Right lobe of liver (tissue), 6 donors: ENCODE data around the gene TMEM54. TPM values are rescaled to one million over a fixed set of nuclear protein-coding genes. Genes with fewer than 3 reads are reported as not detected.
A peak's percentile ranks its signal among the peaks of the same experiment; 100 is the strongest.

Experiments
- ATAC-seq, 4 donors: fragments of 200-7000 bp; cut with Tn5 transposase; one replicate each; pipeline ENCODE4 v1.9.1; 2020; ENCODE audit warnings: mild to moderate bottlenecking in 4 of 4, moderate library complexity in 4 of 4
- DNase-seq, 3 donors: peaks; one replicate each; pipeline ENCODE4 v3.0.0-alpha.2; 2020
- H3K27ac ChIP-seq, 3 donors: fragments of 200-600 bp; one replicate each; pipeline ENCODE4 v1.8.0; 2022
- H3K27me3 ChIP-seq, 2 donors: fragments of 200-600 bp; one replicate each; pipeline ENCODE4 v1.8.0; 2022
- H3K36me3 ChIP-seq, 4 donors: fragments of 200-600 bp; sonication (generic) in 1 of 4; one replicate each; pipeline versions ENCODE4 v1.5.1 to v1.8.0; 2017 to 2022; ENCODE audit warnings: control low read depth in 1 of 4
- H3K4me1 ChIP-seq, 4 donors: fragments of 200-600 bp; sonication (generic) in 1 of 4; one replicate each; pipeline versions ENCODE4 v1.5.1 to v1.8.0; 2017 to 2022; ENCODE audit warnings: control low read depth in 1 of 4
- H3K4me3 ChIP-seq, 3 donors: fragments of 200-600 bp; one replicate each; pipeline ENCODE4 v1.8.0; 2022
- H3K9me3 ChIP-seq, 4 donors: fragments of 200-600 bp; sonication (generic) in 1 of 4; one replicate each; pipeline versions ENCODE4 v1.5.1 to v1.8.0; 2017 to 2022; ENCODE audit warnings: control low read depth in 1 of 4
- CTCF ChIP-seq, 4 donors: fragments of 200-600 bp in 3 of 4; fragments of 450-650 bp in 1 of 4; IDR thresholded peaks; one replicate each; pipeline versions ENCODE4 v1.5.1 to v1.8.0; 2016 to 2022; ENCODE audit warnings: antibody characterized with exemption in 4 of 4, mild to moderate bottlenecking in 2 of 4
- POLR2A ChIP-seq: fragments of 450-650 bp; IDR thresholded peaks from one replicate; pipeline ENCODE4 v1.6.1; 2017; ENCODE audit warnings: antibody characterized with exemption, mild to moderate bottlenecking
- WGBS: methylation state at CpG from one replicate; pipeline ENCODE4 v1.1.6; 2018; ENCODE audit warnings: low coverage, low lambda C conversion rate; ENCODE audit not compliant: insufficient coverage; ENCODE audit errors: missing lambda C conversion rate; 5-methylcytosine and 5-hydroxymethylcytosine counted together
- intact Hi-C, 2 donors: fragments of 100-400 bp; cut with DNase I; formaldehyde crosslinking; loops; one replicate each; pipeline versions ENCODE4 v1.11.2 to v1.14.1; 2022
- total RNA-seq, 6 experiments: library from RNA; depleted of rRNA in 2 of 6; stranded (reverse); fragments of >200 nt in 2 of 6; fragmentation: NEBNext Ultra II Directional in 3 of 6; extraction: Animal tissue kit (Norgen Biotek cat#: 25700) in 3 of 6; gene quantifications; one replicate each; pipeline versions ENCODE4 v1.1.0 to v1.2.4, GENCODE V29; 2016 to 2023
- donor health status: DM: no; HTN: yes; CAD: no.
- donor health status: DM: no; HTN: no; CAD: no.
- donor health status: DM: no; HTN: no; CAD: no.
- donor health status: DM: no; HTN: yes; CAD: no.
- donor health status: DM: no; HTN: yes; CAD: no.

TMEM54 gene
- total RNA-seq, 6 experiments from 2014 or later, result 3.9 to 14.4 (median 9.0) TPM

GRCh38 chr1:32863218-32863880, 37.8 kb downstream of the TMEM54 start:
- Histone ChIP-seq H3K27me3 (no peaks in the 10 kb centered on the region), H3K27ac (peak overlapping the region in 1 of 3 donors; percentile 97), H3K4me3 (no peak overlapping the region), H3K36me3 (peaks cover 0 to 2% (median 0%) of the 10 kb centered on the region in 4 donors), H3K4me1 (peaks cover 0 to 24% (median 5%) of the 10 kb centered on the region in 4 donors), H3K9me3 (no peaks in the 10 kb centered on the region)
- 100% methylated on average over 2 of the region's 4 CpGs for WGBS
- DNase-seq (no peak), ATAC-seq (no peak)
- TF ChIP-seq POLR2A, result no peak
- TF ChIP-seq CTCF (IDR thresholded peaks at IDR 0.05), result no peak
- intact Hi-C loops, result no loop called here

GRCh38 chr1:32861904-32862695, 39.1 kb downstream of the TMEM54 start:
- 83% methylated on average over 2 of the region's 3 CpGs for WGBS
- ATAC-seq (no peak), DNase-seq (no peak)
- no peak overlapping the region for H3K27ac ChIP-seq
- H3K9me3 ChIP-seq, result no peaks in the 10 kb centered on the region
- no peak for TF ChIP-seq POLR2A
- no peak for TF ChIP-seq CTCF (IDR thresholded peaks at IDR 0.05)
- peaks cover 0 to 24% (median 5%) of the 10 kb centered on the region in 4 donors for H3K4me1 ChIP-seq
- H3K27me3 ChIP-seq, result no peaks in the 10 kb centered on the region
- intact Hi-C loops, result no loop called here
- no peak overlapping the region for H3K4me3 ChIP-seq
- peaks cover 0 to 6% (median under 1%) of the 10 kb centered on the region in 4 donors for H3K36me3 ChIP-seq

- peaks cover 0 to 19% (median 7%) of the 10 kb centered on the region in 4 donors for H3K36me3 ChIP-seq
- H3K27me3 ChIP-seq, result no peaks in the 10 kb centered on the region
- ATAC-seq, result no peak
- H3K9me3 ChIP-seq, result no peaks in the 10 kb centered on the region
- no peak for DNase-seq
- H3K27ac ChIP-seq, result no peak overlapping the region
- peaks cover 0 to 15% (median 4%) of the 10 kb centered on the region in 4 donors for H3K4me1 ChIP-seq
- intact Hi-C loops, result no loop called here
- TF ChIP-seq POLR2A, result no peak
- no peak overlapping the region for H3K4me3 ChIP-seq
Measured at GRCh38 chr1:32860566-32860965, 40.6 kb downstream of the TMEM54 start.

- TF ChIP-seq POLR2A, result no peak
- no peak for TF ChIP-seq CTCF (IDR thresholded peaks at IDR 0.05)
- ATAC-seq (no peak), DNase-seq (no peak)
- WGBS, result 94% methylated on average over 2 of the region's 2 CpGs
- Histone ChIP-seq H3K36me3 (peaks cover 0 to 21% (median 7%) of the 10 kb centered on the region in 4 donors), H3K27me3 (no peaks in the 10 kb centered on the region), H3K9me3 (no peaks in the 10 kb centered on the region), H3K4me1 (peaks cover 0 to 12% (median 3%) of the 10 kb centered on the region in 4 donors), H3K27ac (no peak overlapping the region), H3K4me3 (no peak overlapping the region)
- intact Hi-C loops, result no loop called here
Measured at GRCh38 chr1:32859915-32860314, 41.3 kb downstream of the TMEM54 start.

GRCh38 chr1:32858791-32859190, 42.4 kb downstream of the TMEM54 start:
- TF ChIP-seq CTCF (IDR thresholded peaks at IDR 0.05) (no peak), POLR2A (no peak)
- H3K4me3 ChIP-seq, result no peak overlapping the region
- H3K27me3 ChIP-seq, result no peaks in the 10 kb centered on the region
- H3K9me3 ChIP-seq, result no peaks in the 10 kb centered on the region
- no peak overlapping the region for H3K27ac ChIP-seq
- DNase-seq (no peak), ATAC-seq (no peak)
- intact Hi-C loops, result no loop called here
- peaks cover 0 to 10% (median 5%) of the 10 kb centered on the region in 4 donors for H3K4me1 ChIP-seq
- 94% methylated on average over 5 of the region's 7 CpGs for WGBS
- H3K36me3 ChIP-seq, result peaks cover 0 to 21% (median 7%) of the 10 kb centered on the region in 4 donors
